DMS 273 (cell line): Measurements from ENCODE around the gene HOXB8.
A peak's percentile ranks its signal among the peaks of the same experiment; 100 is the strongest.

Experiments used
- DNase-seq: peaks from one replicate; lab custom pipeline; 2025; ENCODE audit not compliant: unreplicated experiment; lab: John Stamatoyannopoulos, UW

HOXB8 gene

DNA sequence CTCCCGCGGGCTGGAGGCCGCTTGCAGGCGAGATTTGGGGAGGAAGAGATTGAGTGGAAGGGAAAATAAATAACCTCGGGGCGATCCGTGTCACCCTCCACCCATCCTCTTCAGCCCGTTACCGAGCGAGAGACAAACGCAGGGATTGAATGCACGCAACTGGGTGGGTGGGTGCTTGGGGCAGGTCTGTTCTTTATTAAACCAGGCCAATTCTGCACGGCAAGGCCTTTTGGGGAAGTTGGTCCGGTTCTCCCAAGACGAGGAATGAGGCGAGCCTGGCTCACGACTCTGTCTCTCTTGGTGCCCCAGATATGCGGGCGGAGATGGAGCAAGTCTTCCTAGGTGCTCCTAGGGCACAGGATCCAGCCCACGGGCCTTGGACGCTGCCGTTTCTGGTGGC is 3.9 kb downstream of the HOXB8 start:
- no peak for DNase-seq

DNA sequence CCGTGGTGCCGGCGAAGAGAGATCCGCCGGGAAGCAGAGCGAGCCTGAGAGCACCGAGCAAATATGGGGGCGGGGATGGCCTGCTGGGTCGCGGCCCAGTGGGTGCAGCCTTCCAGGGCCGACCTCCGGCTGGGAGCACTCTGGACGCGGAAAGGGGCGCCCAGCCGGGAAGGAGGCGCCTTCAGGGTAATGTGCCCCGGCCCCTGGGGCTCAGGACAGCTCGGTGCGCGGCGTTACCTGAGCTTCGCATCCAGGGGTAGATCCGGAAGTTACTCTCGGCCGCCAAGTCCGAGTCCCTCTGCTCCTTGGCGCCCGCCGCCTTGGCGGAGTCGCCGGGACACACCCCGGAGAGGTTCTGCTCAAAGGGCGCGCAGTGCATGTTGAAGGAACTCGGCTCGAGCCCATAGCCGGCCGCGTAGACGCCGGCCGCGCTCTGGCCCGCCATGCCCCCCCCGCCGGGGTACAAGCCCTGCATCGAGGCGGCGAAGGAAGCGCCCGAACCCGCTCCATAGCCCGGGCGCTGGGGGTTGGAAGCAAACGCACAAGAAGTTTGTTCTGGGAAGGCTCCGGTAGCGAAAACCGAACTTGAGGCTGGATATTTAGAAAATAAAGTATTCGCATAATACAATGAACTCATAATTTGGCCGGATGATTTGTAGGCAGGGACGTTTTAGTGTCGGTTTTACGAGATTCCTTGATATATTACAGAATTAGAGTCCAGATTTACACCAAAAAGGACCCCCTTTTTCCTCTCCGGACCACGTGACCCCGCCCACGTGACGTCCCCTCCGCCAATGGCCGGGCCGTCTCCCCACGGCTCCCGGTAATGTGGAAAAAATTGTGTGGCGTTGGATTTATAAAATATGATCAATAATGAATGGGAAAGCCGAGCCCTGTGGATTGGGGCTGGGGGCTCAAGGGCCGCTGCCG is 4.5 kb downstream of the HOXB8 start, which contains the start of gene HOXB7:
Gene HOXB7, minus strand, starts transcription at position 736 of the 930 bp plus-strand sequence. Its CDS starts 99 bp downstream, at position 637.
- DNase-seq, result peak; percentile 61

DNA sequence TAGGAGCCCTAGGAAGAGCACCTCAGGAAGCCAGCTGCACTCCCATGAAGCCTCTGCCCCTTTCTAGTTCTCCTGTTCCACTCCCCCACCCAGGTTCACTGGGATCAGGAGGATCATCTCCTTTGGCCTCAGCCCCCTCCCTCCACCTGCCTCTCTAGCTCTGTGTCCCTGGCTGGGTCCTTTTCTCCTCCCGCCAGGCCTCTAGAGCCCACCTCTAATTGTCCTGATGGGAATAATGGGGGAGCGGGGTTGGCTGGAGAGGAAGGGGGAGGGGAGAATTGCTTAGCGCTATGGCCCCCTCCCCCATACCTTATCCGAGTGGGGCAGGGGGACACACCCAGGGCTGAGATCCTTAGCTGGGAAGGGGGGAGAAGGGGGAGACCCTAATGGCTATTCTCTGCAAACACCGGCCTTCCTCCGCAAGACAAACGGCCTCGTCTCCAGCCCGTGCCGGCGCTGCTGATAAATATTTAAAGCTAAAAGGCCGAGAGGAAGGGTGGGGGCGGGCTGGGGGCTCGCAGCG is 5.3 kb downstream of the HOXB8 start:
- DNase-seq, result peak; percentile 37

DNA sequence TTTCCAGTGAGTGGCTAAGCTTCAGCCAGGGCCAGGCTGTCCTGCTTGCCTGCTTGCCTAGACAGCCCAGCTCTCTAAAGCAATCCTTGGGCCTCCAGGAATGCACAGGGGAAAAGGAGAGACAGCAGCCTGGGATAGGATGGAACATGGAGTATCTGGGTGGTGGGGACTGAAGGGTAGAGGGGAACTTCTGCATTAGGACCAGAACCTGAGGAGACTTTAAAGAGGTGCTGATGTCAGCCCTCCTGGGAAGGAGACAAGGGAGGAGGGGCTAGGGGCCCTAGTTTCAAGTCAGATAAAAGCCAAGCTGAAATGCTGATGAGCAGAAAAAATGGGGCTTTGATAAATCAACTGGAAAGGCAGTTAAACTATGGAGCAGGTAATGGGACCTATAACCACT is 6.1 kb downstream of the HOXB8 start:
- no peak for DNase-seq

DNA sequence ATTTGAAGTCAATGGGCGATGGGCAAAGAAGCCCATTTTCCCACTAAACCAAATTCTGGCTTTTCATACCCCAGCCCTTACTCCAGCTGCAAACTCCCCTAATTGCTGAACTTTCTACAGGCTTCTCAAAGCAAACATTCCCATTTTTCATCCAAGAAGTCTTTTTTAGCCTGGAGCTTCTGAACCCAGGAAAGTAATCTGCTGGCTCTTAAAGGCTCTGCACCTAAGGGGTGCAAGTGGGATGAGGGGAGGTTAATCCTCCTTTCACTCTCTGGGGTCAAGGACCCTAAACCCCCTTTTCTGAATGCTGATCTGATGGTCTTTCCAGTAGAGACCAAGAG is 6.6 kb downstream of the HOXB8 start:
- no peak for DNase-seq

DNA sequence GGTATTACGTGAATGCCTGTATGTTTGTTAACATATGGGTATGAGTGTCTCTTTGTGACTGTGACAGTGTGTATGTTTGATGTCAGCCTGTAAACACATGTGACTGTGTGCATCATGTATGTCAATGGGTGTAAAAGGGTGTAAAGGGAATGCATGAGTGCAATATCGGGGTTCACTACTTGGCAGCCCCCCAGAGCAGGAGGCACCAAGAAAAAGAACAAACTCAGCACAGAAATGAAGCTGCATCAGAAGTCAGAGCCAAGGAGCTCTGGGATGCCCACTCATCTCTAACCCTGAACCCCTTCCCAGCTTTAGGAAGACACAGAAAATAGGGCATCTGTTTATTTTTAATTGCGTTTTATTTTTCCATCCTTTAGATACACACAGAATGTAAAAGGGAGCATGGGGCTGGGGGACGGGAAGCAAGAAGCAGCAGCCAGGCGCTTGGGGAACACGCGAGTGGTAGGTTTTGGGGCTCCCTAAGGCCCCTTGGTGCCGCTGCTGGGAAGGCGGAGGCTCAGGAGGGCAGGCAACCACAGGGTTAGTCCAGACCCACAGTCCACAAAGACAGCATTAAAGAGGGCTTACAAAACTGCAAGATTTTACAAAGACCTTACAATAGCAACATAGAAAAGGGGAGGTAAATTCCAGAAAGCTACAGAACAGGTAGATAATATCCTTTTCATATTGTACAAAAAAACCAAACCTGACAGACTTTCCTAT is 8.0 kb downstream of the HOXB8 start:
- DNase-seq, result no peak

DNA sequence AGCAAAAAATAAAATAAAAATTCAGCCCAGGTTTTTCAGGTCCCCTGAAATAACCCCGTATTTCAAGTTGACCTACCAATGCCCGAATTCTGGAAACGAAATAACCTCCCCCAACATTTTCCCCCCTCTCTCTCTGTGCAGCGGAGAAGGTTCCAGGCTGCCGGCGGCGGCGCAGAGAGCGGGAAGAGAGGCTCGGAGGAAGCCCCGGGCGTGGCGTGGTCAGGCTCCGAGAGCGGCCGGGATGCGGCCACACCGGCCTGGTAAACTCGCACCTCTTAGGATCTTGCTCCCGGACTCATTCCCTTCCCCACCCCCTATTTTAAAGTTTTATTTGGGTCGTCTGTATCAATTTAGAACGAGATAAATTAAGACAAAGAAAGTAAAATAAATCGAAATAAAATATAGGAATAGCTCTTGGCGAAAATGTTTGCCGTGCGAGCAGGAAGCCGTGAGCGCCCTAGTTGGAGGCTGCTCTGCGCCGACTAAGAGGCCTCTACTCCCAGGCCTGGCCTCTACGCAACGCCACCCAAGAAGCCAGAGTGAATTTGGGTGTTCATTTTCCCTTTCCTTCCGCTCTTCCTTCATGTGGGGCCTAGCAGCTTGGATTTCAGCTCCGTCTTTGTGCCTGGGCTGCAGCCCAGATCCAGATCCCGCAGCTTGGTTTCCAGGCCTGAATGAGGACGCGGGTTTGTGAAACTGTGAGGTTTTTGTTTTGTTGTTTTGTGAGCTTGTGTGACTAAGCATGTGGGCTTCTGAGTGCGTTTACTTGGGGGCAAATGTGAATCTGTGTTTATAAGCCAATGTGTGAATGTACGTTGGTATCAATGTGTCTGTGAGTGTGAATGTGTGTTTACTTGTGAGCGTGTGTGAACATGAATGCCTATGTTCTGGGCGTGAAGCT is 8.9 kb downstream of the HOXB8 start:
- no peak for DNase-seq

DNA sequence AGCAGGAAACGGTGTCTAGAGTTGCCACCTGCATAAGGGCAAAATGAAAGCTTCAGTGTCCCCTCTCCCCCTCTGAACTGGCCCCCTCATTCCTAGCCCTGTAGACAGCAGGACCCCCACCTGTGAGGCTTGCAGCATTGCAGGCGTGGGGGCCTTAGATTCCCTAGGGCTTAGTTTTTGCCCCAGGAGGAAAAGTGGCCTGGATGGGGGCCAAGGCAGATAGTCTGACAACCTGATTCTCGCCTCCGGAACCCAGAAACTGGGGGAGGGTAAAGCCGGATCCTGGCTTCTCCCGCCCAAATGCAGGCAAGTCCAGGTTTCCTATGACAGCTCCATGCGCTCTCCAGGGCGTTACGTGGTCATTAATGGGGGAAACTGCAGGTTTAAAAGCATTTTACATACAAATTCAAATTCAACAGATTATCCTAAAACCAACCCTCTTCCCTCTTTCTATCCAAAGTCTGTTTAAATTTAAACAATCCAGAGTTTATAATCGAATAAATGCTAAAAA is 9.6 kb downstream of the HOXB8 start:
- no peak for DNase-seq

DNA sequence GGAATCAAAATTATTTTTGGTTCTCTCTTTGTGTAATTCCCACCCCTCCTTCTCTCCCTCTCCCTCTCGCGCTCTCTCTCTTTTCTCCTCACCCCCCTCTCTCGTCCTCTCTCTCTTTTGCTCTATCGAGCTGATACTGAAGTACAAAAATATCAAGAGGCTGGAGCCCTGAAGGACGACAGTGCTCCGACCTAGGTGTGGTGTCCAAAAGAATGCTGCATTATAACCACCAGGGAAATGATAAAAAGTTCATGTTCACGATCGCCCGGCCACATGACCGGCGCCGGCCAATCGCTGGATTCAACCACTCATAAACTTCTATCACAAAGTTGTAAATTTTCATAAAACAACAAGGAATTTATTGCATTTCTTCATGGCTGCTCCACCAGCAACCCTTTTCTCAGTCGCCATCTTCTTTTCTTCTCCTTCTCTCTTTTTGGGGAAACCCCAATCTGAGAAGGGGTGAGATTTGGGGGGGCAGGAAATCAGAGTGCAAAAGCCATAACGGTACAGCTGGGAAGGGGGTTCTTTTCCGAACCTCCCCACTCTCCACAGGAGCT is 10.2 kb downstream of the HOXB8 start, which contains the start of gene HOXB6:
Gene HOXB6, minus strand, starts transcription at position 217 of the 560 bp plus-strand sequence. CDS start 6,836 bp downstream, outside the sequence.
- no peak for DNase-seq

DNA sequence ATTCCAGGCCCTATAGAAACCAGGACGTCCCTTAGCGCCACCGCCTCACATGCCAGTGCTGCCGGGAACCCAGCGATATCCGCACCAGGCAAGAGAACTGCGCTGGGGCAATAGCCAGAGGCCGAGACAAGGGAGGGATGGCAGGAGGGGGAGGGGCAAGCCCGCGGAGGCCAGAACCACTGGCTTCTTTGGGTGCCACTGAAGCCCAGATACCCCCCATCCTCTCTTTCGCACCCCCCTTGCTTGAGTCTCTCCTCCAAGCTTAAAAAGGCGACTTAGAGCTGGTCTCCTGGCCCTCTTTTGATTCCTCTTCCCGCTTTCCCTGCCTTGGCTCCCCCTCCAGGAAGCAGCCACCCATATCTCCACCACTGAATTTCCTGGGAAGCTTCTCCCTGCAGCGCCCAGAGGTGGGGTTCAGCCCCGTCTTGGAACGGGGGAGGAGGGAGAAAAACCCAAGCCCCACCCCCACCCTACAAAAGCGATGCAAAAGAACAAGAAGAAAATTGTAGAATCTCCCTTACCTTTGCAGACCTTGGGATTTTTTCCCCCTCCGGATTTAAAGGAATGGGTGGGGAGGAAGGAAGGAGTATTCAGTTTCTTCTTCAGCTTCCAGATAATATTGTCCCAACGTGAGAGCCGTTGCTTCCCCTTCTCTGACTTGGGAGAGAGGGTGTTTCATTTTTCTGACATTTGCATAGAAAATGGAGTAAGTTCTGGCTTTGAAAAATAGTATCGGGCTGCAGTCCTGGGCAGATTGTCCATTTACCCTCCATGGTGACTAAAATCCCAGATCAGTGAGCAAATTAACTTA is 10.9 kb downstream of the HOXB8 start:
- no peak for DNase-seq

DNA sequence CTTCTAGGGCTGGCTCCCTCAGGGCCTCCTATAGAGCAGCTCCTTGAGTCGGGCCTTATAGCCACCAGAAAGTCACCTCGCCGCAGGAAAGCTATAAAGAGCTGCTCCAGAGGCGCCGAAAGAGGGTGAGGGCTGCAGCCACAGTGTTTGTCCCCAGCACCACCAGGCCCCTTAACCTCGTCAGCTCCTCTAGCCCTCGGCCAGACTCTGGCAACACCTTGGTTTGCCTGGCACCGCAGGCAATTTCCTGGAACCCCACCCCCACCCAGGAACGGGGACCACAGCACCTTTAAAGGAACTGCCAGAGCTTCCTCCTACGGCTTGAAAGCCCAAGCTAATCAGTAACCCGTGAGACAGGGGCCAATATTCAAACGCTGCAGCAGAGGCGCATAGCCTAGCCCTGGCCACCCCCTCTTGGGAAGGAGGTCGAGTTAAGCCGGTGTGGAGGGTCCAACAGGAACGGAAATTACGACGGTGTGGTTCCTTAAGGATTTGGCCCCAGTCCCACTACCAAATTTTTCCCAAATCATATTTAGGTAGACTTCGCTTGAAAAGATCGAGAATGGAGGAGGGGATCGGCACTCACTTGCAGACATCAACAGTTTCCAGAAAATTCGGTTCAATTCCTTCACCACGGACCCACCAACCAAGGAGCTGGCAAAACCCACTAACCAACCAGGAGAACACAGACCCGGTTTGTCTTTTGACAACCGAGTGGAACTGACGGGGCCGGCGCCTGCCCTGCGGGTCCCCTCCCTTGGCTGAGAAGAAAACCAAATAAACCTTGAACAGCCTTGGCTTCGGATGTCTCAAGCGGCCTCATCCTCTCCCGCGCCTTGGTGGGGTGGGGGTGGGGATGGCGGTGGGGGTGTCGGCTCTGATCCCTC is 13.3 kb downstream of the HOXB8 start:
- DNase-seq, result no peak

DNA sequence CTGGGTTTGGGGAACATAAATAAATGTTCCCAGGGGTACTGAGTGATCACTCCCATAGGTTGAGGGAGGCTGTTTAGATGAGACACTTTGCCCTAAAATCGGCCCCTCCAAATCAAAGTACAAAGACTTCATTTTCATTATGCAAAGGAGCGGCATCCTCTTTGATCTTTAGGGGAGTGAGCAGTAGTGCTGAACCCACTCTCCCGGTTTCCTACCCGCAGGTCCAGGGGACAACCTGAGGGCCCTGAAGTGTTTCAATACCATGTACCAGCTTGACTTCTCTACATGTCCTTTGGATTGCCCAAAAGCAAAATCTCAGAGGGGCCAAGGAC is 13.9 kb downstream of the HOXB8 start:
- DNase-seq, result no peak

DNA sequence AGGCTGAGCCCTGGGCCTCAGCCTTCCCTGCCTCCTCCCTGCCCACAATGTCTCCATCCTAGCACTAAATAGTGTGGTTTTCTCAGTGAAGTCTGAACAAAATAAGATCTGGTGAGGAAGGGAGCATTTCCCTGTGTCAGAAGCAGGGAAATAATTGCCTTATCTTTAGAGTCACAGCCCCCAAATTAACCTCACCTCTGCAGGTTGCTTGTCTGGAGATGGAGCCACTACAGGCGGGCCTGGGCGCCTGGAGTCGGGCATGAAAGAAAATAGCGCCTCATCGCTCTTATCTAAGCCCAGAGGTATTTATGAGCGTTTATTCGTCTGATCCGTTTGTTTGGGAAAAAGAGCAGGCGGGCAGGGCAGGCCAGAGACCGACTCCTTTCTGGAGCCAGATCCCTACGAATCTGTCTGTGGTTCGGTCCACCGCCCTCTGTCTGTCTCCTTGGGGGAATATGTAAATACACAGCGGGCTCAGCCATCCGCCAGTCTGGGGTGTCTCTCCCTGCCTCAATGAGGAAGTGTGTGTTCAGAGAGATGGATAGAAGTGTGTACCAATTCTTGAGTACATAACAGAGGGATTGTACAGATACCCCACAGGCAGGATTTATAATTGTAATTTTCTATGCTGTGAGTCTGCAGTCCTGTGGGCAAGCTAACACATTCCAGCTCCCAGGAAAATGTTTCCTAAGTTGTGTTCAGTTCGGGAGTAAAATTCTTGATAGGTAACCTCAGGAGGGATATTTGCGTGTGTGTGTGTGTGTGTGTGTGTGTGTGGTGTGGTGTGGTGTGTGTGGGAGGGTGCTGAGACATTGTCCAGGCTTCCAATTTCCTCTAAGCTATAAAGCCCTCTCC is 14.6 kb downstream of the HOXB8 start:
- no peak for DNase-seq

DNA sequence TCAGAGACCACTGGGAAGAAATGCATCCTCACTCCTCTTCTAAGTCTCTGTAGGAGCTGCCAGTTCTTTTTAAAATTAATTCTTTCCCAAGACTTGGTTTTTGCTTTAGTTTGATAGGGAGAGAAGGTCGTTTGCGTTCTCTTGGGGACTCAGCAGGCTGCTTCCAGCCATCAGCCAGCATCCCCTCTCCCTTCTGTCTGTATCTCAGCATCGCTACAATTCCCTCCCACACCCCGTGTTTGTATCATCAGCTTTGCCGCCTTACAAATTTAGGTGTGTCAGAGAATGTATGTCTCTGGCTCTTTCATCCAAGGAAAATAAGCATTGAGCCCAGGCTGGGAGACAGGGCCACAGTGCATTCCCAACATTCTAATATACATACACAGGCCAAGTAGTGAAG is 15.7 kb downstream of the HOXB8 start:
- no peak for DNase-seq

DNA sequence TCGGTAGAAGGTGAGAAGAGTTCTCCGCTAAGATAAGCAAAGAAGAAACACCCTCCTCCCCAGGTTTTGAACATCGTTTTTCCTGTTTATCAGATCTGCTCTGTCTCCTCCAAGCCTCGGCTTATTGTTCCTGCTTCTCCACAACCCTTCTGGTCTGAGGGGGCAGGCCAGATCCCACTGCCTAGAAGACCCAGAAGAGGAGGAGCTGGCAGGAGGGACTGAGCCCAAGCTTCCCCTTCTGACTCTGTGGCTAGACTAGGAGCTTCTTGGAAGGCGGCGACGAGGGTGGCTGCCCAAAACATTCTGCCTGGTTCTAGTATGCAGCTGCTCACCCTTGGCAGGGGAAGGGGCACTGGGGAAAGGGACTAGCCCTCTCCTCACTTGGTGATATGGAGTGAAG is 16.4 kb downstream of the HOXB8 start:
- DNase-seq, result no peak

DNA sequence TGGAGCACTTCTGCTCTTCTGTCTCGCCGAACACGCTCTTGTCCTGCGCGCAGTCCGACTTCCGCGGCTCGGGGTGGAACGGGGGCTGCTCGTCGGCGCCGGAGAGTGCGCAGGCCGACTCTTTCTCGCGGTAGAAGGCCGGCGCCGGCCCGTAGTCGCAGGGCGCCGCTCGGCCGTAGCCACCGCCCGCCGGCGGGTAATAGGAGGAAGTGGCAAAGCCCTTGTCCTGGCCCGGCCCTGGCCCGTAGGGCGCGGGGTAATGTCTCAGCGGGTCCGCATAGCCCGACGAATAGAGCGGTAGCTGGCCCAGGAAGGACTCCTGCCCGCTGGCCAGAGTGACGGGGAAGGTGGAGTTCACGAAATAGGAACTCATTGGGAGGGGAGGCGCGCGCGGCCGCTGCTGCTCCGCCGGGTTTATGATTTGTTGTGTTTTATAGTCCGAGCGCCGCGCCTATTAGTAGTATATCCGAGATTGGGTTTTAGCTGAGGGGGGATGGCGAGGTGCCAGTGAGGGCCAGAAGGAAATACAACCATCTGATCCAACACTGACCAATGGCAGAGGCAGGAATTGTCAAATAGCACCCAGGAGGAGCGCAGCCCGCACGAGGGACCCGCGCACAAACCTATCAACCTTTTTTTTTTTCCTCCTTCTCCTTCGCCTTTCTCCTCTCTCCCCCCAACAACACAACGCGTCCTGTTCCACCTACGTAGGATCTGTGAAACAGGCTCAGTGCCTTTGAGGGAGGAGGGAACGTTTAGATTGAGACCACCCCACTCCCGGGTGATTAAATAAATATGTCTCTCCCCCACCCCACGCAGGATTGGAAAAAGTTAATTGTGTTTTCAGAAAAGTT is 17.1 kb downstream of the HOXB8 start:
- peak; percentile 36 for DNase-seq

DNA sequence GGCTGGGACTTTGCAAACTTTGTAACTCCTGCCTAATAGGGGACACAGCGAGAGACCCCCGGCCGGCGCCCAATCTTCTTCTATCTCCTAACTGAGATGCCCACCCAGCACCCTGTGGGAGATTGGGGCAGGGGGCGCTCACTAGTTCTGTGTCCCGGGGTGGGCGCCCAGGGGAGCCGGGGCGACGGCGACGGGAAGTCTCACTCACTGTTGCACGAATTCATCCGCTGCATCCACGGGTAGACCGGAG is 17.6 kb downstream of the HOXB8 start:
- no peak for DNase-seq
